HL-60/S4 (cell line): ENCODE measurements around the gene BARX2.

Source experiments
- in situ Hi-C: fragments of 300-500 bp; cut with MboI; formaldehyde crosslinking; loops from 2 replicates; pipeline ENCODE4 v1.14.3; 2022; ENCODE audit warnings: low sequenced_read_pairs

Gene BARX2

GRCh38 chr11:129434641-129435498 lies 59.2 kb downstream of the BARX2 start:
- in situ Hi-C loops, result no loop called here

GRCh38 chr11:129435499-129436245 lies 60.0 kb downstream of the BARX2 start:
- in situ Hi-C loops, result no loop called here

- in situ Hi-C loops, result no loop called here
Observed at GRCh38 chr11:129436573-129436972, 60.9 kb downstream of the BARX2 start.

- in situ Hi-C loops, result no loop called here
Observed at GRCh38 chr11:129440028-129440713, 64.5 kb downstream of the BARX2 start.

GRCh38 chr11:129442171-129442570 lies 66.5 kb downstream of the BARX2 start:
- in situ Hi-C loops, result no loop called here

- in situ Hi-C loops, result no loop called here
Observed at GRCh38 chr11:129443276-129443675, 67.6 kb downstream of the BARX2 start.

- in situ Hi-C loops, result no loop called here
Observed at GRCh38 chr11:129444274-129444673, 68.6 kb downstream of the BARX2 start.

- in situ Hi-C loops, result no loop called here
Observed at GRCh38 chr11:129445226-129445625, 69.6 kb downstream of the BARX2 start.

GRCh38 chr11:129446572-129446971 lies 70.9 kb downstream of the BARX2 start:
- in situ Hi-C loops, result no loop called here

- in situ Hi-C loops, result no loop called here
Observed at GRCh38 chr11:129447654-129448239, 72.1 kb downstream of the BARX2 start.

- in situ Hi-C loops, result no loop called here
Observed at GRCh38 chr11:129451524-129451923, 75.9 kb downstream of the BARX2 start.

- in situ Hi-C loops, result no loop called here
Observed at GRCh38 chr11:129453293-129453721, 77.7 kb downstream of the BARX2 start.

GRCh38 chr11:129455101-129455500 lies 79.5 kb downstream of the BARX2 start:
- in situ Hi-C loops, result no loop called here

- in situ Hi-C loops, result no loop called here
Observed at GRCh38 chr11:129455756-129456655, 80.4 kb downstream of the BARX2 start.

- in situ Hi-C loops, result no loop called here
Observed at GRCh38 chr11:129457321-129457720, 81.7 kb downstream of the BARX2 start.

- in situ Hi-C loops, result no loop called here
Observed at GRCh38 chr11:129458278-129458677, 82.6 kb downstream of the BARX2 start.

- in situ Hi-C loops, result no loop called here
Observed at GRCh38 chr11:129458756-129459535, 83.3 kb downstream of the BARX2 start.

GRCh38 chr11:129460714-129461113 lies 85.1 kb downstream of the BARX2 start:
- in situ Hi-C loops, result no loop called here

GRCh38 chr11:129484068-129484467 lies 108.4 kb downstream of the BARX2 start:
- in situ Hi-C loops, result no loop called here
